Endothelial cell (in vitro differentiated cells): ENCODE data around the gene MYO1D. TPM values are rescaled to one million over a fixed set of nuclear protein-coding genes. Genes with fewer than 3 reads are reported as not detected.
A peak's percentile ranks its signal among the peaks of the same experiment; 100 is the strongest.

ENCODE experiments used
- DNase-seq: peaks from one replicate; pipeline ENCODE4 v3.0.0; 2021; ENCODE audit warnings: low spot score
- H3K27ac Mint-ChIP-seq: one replicate; pipeline ENCODE4 v1.8.0; 2021; ENCODE audit warnings: mixed read lengths, inconsistent platforms; ENCODE audit not compliant: unreplicated experiment
- H3K27me3 Mint-ChIP-seq: one replicate; pipeline ENCODE4 v1.8.0; 2021; ENCODE audit warnings: mild to moderate bottlenecking, moderate library complexity, mixed read lengths, inconsistent platforms; ENCODE audit not compliant: unreplicated experiment
- H3K36me3 Mint-ChIP-seq: one replicate; pipeline ENCODE4 v1.8.0; 2021; ENCODE audit warnings: mild to moderate bottlenecking, low read depth, mixed read lengths, inconsistent platforms; ENCODE audit not compliant: unreplicated experiment
- H3K4me1 Mint-ChIP-seq: one replicate; pipeline ENCODE4 v1.8.0; 2021; ENCODE audit warnings: mild to moderate bottlenecking, mixed read lengths, inconsistent platforms; ENCODE audit not compliant: unreplicated experiment
- H3K4me3 Mint-ChIP-seq: one replicate; pipeline ENCODE4 v1.8.0; 2021; ENCODE audit warnings: mild to moderate bottlenecking, mixed read lengths, inconsistent platforms; ENCODE audit not compliant: unreplicated experiment
- H3K9me3 Mint-ChIP-seq: one replicate; pipeline ENCODE4 v1.8.0; 2021; ENCODE audit warnings: mixed read lengths, inconsistent platforms; ENCODE audit not compliant: unreplicated experiment
- CTCF ChIP-seq: fragments of 200-600 bp; sonication (generic); IDR thresholded peaks from one replicate; pipeline ENCODE4 v1.5.0; 2021; ENCODE audit warnings: antibody characterized with exemption; ENCODE audit not compliant: unreplicated experiment
- total RNA-seq: library from RNA; stranded (reverse); fragmentation: NEBNext Ultra II Directional; extraction: Animal tissue kit (Norgen Biotek cat#: 25700); gene quantifications from one replicate; pipeline ENCODE4 v1.2.1, GENCODE V29; 2021; ENCODE audit not compliant: unreplicated experiment

MYO1D gene
- total RNA-seq, 1 donor from 2014 or later = 26.4 TPM

- no peaks in the 10 kb centered on the region for H3K4me1 Mint-ChIP-seq
- H3K36me3 Mint-ChIP-seq = peaks cover 3% of the 10 kb centered on the region
- no peak for DNase-seq
- no peak overlapping the region for H3K27ac Mint-ChIP-seq
- H3K9me3 Mint-ChIP-seq = no peaks in the 10 kb centered on the region
- TF ChIP-seq CTCF = no peak
- H3K4me3 Mint-ChIP-seq = no peak overlapping the region
- H3K27me3 Mint-ChIP-seq = no peaks in the 10 kb centered on the region
Measured at GRCh38 chr17:32602396-32602795, 274.5 kb downstream of the MYO1D start.

- Mint-ChIP-seq H3K4me1 (no peaks in the 10 kb centered on the region), H3K27me3 (no peaks in the 10 kb centered on the region), H3K27ac (no peak overlapping the region), H3K36me3 (peaks cover 3% of the 10 kb centered on the region), H3K9me3 (no peaks in the 10 kb centered on the region), H3K4me3 (no peak overlapping the region)
- no peak for TF ChIP-seq CTCF
- DNase-seq = no peak
Measured at GRCh38 chr17:32601866-32602265, 275.1 kb downstream of the MYO1D start.

- TF ChIP-seq CTCF = no peak
- peaks cover 3% of the 10 kb centered on the region for H3K36me3 Mint-ChIP-seq
- H3K27ac Mint-ChIP-seq = no peak overlapping the region
Measured at GRCh38 chr17:32596628-32597027, 280.3 kb downstream of the MYO1D start.

GRCh38 chr17:32596206-32596605 lies 280.7 kb downstream of the MYO1D start:
- Mint-ChIP-seq H3K9me3 (no peaks in the 10 kb centered on the region), H3K4me3 (no peak overlapping the region), H3K27me3 (peaks cover 5% of the 10 kb centered on the region), H3K36me3 (peaks cover 3% of the 10 kb centered on the region), H3K27ac (no peak overlapping the region), H3K4me1 (no peaks in the 10 kb centered on the region)
- TF ChIP-seq CTCF = no peak
- no peak for DNase-seq

More at GRCh38 chr17:32596628-32597027, 280.3 kb downstream of the MYO1D start:
- no peak overlapping the region for H3K4me3 Mint-ChIP-seq
- H3K4me1 Mint-ChIP-seq = no peaks in the 10 kb centered on the region
- DNase-seq = no peak
- no peaks in the 10 kb centered on the region for H3K9me3 Mint-ChIP-seq
- H3K27me3 Mint-ChIP-seq = peaks cover 5% of the 10 kb centered on the region

GRCh38 chr17:32593003-32593402 lies 283.9 kb downstream of the MYO1D start:
- Mint-ChIP-seq H3K9me3 (no peaks in the 10 kb centered on the region), H3K27me3 (peaks cover 5% of the 10 kb centered on the region), H3K36me3 (no peaks in the 10 kb centered on the region), H3K4me3 (no peak overlapping the region), H3K27ac (no peak overlapping the region), H3K4me1 (no peaks in the 10 kb centered on the region)
- TF ChIP-seq CTCF = peak; percentile 17
- DNase-seq = no peak
